ENCODE results near the gene UBALD2. TPM values are rescaled to one million over a fixed set of nuclear protein-coding genes. Genes with fewer than 3 reads are reported as not detected.

UBALD2 gene
- total and polyA plus RNA-seq, 2 donors (not counting 3 experiments of a cell fraction or from before 2014, with no cell fraction given), result 46.9 to 70.9 TPM

DNA sequence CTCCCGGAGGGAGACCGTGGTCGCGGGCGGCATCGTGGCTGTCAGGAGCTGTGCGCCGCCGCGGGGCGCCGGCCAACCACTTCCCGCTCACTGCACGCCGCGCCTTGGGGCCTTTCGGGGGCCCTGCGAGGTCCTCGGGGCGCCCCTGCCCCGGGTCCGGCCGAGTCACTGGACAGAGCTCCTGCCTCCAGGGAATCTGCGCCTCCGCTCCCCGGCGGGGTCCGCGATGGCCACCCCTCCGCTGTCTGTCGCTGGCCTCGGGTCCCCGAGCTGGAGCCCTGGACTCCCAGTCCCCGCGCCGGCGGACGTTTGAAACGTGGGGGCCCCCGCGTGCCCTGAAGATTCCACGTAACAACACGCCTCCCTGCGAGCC is 42.8 kb downstream of the UBALD2 start, which contains the start of gene QRICH2:
QRICH2 (minus strand) TSS at position 311 of the 373 bp plus-strand sequence; CDS start at position 33, 278 bp downstream.
- H3K9ac ChIP-seq (replicated peaks; ENCODE audit: extremely low read depth, insufficient read depth, low read length), result no peak within 1 kb of the TSS

More for the DNA sequence above, 42.8 kb downstream of the UBALD2 start, which contains the start of gene QRICH2:
- Histone ChIP-seq H3K9me1 (replicated peaks; ENCODE audit: control insufficient read depth, extremely low read depth, insufficient read depth, low read length) (no peaks in the 10 kb centered on the region), H3K9me3 (replicated peaks; ENCODE audit: control insufficient read depth, insufficient read depth, low read length) (no peaks in the 10 kb centered on the region), H3K79me2 (ENCODE audit: control insufficient read depth, insufficient read depth, low read length) (no peaks in the 10 kb centered on the region), H3K4me3 (replicated peaks in 1 of 3; ENCODE audit: insufficient read depth in 1 of 3, low read depth in 1 of 3, low read length in 3 of 3) (no peak within 1 kb of the TSS), H3K4me1 (ENCODE audit: control insufficient read depth, extremely low read depth, insufficient read depth, low read length) (no peaks in the 10 kb centered on the region), H3K36me3 (ENCODE audit: control insufficient read depth in 2 of 2, extremely low read depth in 1 of 2, insufficient read depth in 2 of 2, low read length in 2 of 2) (peaks cover 10 to 13% of the 10 kb centered on the region in 2 experiments), H3K4me2 (ENCODE audit: insufficient read depth, low read length) (no peak within 1 kb of the TSS), H3K27ac (ENCODE audit: insufficient read depth, low read depth, low read length) (no peak within 1 kb of the TSS), H2AFZ (ENCODE audit: low read depth, low read length) (no peak within 1 kb of the TSS), H3K27me3 (ENCODE audit: control insufficient read depth in 2 of 2, insufficient read depth in 2 of 2, low read length in 2 of 2) (no peaks in the 10 kb centered on the region), H4K20me1 (replicated peaks; ENCODE audit: control insufficient read depth, extremely low read depth, insufficient read depth, low read length) (no peaks in the 10 kb centered on the region)
- intact Hi-C loops (cut with micrococcal nuclease) (no loop called here), dilution Hi-C loops (cut with MboI; ENCODE audit: extremely low pct_ligation_motif_present, low sequenced_read_pairs) (no loop called here)
- FAIRE-seq (no peak), DNase-seq (ENCODE audit: low read depth, low spot score) (no peak)
- BruUV-seq (replicated peaks), result no TSS peak
- TF ChIP-seq POLR2A (IDR thresholded peaks at IDR 0.05; ENCODE audit: low read depth, low read length), result no peak
- no peak for TF ChIP-seq CTCF (IDR thresholded peaks at IDR 0.05; ENCODE audit: extremely low read depth in 1 of 2, insufficient read depth in 1 of 2, low read depth in 1 of 2, low read length in 2 of 2)
- TF ChIP-seq EZH2 (IDR thresholded peaks at IDR 0.05; ENCODE audit: borderline replicate concordance, low read depth, low read length, severe bottlenecking), result no peak
- TF ChIP-seq GATA2 (IDR thresholded peaks at IDR 0.05; ENCODE audit: insufficient read depth, insufficient read length, low read depth, low read length), result no peak
- TF ChIP-seq FOS (IDR thresholded peaks at IDR 0.05; ENCODE audit: borderline replicate concordance, insufficient read depth, low read length), result no peak
- TF ChIP-seq MAX (IDR thresholded peaks at IDR 0.05; ENCODE audit: insufficient read depth, insufficient read length), result no peak
- TF ChIP-seq JUN (IDR thresholded peaks at IDR 0.05; ENCODE audit: borderline replicate concordance, insufficient read depth, insufficient read length, low read depth), result no peak
- no peak for TF ChIP-seq MYC (IDR thresholded peaks at IDR 0.05; ENCODE audit: low read depth, low read length)
- TF ChIP-seq POLR2AphosphoS5 (IDR thresholded peaks at IDR 0.05; ENCODE audit: insufficient read depth, low read depth, low read length), result no peak
- ChIA-PET CTCF (interaction anchor here (1.0 to 4.2 kb wide), 4 partner anchors 28 to 90 kb away, joined by 3 to 24 read pairs (median 4); partner anchors contain the start of gene SPHK1), POLR2A (no interaction called here)

Data from endothelial cell of umbilical vein (primary cell).